AG09319 (cell line): Measurements from ENCODE around the gene LMX1B.

Experiments
- DNase-seq: peaks from one replicate; pipeline ENCODE4 v3.0.0-alpha.2; 2010; ENCODE audit warnings: low read depth; ENCODE audit errors: extremely low read depth
- TF ChIP-seq, protein P1 (sequence below): IDR thresholded peaks from 2 replicates; pipeline ENCODE4 v1.5.1; 2011; ENCODE audit warnings: low read depth, mild to moderate bottlenecking, inconsistent platforms, low read length, moderate library complexity

The LMX1B gene

GRCh38 chr9:126605792-126606482, 7.8 kb upstream of the LMX1B start:
- DNase-seq: no peak
- TF ChIP-seq, protein P1, sequence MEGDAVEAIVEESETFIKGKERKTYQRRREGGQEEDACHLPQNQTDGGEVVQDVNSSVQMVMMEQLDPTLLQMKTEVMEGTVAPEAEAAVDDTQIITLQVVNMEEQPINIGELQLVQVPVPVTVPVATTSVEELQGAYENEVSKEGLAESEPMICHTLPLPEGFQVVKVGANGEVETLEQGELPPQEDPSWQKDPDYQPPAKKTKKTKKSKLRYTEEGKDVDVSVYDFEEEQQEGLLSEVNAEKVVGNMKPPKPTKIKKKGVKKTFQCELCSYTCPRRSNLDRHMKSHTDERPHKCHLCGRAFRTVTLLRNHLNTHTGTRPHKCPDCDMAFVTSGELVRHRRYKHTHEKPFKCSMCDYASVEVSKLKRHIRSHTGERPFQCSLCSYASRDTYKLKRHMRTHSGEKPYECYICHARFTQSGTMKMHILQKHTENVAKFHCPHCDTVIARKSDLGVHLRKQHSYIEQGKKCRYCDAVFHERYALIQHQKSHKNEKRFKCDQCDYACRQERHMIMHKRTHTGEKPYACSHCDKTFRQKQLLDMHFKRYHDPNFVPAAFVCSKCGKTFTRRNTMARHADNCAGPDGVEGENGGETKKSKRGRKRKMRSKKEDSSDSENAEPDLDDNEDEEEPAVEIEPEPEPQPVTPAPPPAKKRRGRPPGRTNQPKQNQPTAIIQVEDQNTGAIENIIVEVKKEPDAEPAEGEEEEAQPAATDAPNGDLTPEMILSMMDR: no peak

DNA sequence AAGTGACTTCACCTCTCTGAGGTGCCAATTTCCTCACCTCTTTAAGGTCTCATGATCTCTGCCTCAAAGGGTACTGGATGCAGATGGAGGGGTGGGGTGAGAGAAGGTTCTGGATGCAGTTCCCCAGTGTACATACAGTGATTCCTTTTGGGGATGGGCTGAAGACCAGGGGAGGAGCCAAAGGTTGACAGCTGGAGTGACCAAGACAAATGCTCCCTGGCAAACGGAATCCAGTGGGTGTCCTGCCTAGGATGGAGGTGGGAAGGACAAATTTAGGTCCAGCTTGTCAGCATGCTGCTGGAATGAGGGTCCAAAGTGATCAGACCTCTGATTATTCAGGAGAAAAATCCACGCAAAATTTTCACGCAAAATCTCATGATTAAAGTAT, 7.3 kb upstream of the LMX1B start:
- TF ChIP-seq, protein P1: no peak

GRCh38 chr9:126607086-126607485, 6.6 kb upstream of the LMX1B start:
- DNase-seq: no peak
- TF ChIP-seq, protein P1: no peak

More for the DNA sequence above, 7.3 kb upstream of the LMX1B start:
- no peak for DNase-seq

DNA sequence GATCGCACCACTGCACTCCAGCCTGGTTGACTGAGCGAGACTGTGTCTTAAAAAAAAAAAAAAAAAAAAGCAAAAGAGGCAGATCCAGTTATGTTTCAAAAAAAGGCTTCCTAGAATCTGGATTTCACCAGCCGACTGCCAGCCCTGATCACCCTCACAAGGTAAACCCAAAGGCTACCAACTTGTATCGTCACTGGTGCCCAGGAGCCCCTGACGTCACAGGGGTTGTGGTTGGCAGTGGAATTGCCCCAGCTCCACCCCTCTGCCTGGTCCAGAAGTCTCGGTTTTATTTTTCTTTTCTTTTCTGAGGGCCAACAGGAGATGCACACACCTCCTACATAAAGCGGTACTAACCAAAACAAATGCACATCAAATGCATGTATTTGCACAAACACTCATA, 6.0 kb upstream of the LMX1B start:
- DNase-seq: no peak
- TF ChIP-seq, protein P1: no peak

GRCh38 chr9:126608551-126608950, 5.2 kb upstream of the LMX1B start:
- DNase-seq: no peak
- TF ChIP-seq, protein P1: no peak

GRCh38 chr9:126609191-126609590, 4.5 kb upstream of the LMX1B start:
- DNase-seq: no peak
- TF ChIP-seq, protein P1: no peak

GRCh38 chr9:126609711-126610388, 3.9 kb upstream of the LMX1B start:
- TF ChIP-seq, protein P1: no peak
- DNase-seq: no peak
